GM18511 (cell line): Measurements from ENCODE around the gene GPR135.

Source experiments
- ATAC-seq: cut with Tn5 transposase; IDR thresholded peaks from one replicate; pipeline ENCODE4 v1.9.1; 2021; ENCODE audit warnings: mild to moderate bottlenecking, moderate library complexity; ENCODE audit not compliant: unreplicated experiment

The GPR135 gene

DNA sequence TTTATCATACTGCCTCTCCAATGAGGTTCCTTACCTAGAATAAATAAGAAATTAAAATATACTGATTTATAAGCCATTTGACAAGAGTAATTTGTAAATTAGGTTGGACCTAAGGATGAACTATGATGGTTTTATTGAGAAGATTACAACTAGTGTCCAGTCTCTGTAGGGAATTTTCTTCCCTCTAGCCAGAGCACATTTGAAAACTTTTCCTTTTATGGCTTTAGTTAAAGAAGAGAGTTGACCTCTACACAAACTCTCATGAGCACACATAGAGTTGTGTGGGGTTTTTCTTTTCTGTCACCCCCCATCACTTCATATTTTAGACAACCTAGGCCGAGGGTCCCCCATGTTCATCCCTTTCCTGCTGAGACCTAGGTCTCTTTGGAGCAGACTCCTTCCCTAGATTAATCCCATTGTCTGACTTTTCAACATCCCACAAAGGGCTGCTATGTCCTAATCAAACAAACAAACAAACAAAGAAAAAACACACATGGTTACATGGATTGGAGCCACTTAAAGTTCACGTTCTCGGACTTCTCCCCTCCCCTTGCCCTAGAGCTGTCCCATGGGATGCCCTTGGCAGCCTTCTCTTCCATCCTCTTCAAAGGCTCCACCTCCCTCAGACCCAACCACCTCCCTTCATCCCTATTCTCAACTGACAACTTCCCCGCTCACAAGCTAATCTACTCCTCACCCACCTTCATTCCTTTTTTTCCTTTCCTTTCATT, 40.7 kb downstream of the GPR135 start:
- ATAC-seq, result no peak

DNA sequence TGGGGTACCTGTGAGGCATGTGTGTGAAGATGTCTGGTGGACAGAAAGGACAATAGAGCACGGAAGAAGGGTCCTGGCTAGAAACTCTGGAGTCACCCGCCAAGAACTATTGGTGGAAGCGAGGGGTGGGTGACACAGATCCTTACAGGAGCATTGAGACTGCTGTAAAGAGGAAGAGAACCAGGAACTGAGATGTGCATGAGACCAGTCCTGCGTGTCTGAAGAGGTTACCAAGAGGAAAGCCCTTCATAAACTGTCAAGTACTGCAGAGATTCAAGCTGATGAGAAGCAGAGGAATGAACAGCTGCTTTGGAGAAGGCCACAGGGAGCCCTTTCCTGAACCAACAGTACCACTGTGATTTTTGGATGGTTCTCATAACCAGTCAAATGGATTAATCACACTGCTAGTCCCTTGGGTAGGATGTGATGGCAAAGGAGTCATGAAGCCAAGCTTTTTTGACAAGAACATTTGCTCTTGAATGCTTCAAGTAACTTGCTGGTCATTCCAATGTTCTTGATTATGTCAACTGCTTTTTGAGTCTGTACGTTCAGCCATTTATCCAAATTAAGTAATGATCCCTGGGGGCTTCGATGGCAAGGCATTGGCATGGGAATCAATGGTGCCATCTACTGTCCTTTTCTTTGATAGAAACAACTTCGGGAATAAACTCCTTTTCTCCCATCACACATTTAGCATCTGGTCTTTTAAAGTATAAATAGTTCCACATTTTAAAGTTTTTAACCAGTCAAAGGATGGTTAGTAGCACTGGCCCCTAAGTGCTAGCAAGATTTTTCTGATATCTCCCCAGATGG, 42.9 kb downstream of the GPR135 start:
- no peak for ATAC-seq

DNA sequence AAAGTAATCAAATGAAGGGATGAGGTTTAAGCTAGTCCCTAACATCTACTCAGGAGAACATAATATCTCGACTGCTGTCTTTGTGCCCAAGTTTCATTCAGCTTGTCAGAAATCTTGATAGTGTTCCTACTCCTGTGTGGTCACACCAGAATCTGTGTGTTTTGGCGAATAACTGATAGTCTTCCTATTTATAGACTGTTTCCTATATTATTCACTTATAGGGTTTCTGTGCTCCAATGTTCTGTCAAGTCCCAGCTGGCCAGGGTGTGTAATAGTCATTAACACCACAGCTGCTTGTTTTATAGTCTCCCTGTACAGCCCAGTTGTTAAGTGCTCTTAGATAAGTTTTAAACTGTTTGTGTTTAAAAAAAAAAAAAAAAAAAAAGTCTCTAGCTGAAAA, 45.9 kb downstream of the GPR135 start:
- no peak for ATAC-seq

DNA sequence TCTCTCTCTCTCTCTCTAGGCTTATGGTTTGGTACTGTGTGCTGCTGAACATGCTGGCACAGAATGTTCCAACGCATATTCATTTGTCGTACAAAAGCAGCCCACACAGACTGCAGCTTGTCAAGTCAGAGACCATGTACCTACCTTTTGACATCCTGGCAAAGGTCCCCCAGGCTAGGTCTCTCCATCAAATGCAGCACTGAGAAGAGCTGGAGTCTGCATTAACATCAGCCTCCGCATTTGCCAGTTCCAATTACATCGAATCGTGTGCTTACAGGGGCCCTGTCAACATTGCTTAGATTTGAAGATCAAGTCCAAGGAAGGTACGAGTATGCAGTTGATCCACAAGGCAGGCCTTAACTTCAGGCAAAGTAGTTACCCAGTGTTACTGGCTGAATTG, 47.9 kb downstream of the GPR135 start:
- no peak for ATAC-seq

DNA sequence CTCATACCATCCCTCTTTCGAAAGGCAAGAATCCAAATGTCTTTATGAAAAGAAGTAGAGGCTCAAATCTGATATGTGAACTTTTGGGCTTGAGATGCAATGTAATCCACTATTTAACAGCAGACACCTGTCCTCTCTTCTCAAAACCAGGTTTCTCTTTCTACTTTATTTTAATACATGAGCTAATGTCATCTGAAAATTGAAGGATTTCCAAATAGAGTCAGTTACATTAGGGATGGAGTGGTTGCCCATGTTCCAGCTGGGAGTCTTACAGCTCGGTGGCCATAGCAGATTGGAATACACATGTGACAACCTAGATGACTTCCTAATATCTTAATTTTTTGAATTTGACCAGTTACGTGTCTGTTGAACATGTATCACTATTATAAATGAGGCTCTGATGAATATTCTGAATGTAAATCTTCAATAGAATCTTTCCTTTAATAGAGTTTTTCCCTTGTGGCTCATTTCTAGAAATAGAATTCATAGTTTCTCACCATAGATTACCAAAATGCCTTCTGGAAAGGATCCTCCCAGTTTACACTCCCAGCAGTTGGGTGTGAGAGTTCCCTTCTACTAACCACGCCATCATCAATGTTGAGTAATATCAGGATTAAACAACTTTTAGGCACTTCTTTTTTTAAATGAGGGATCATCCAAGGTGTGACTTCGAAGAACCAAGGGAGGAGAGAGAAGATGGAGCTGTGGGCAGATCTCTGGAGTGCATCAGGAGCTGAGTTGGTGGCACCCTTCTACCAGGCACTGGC, 49.2 kb downstream of the GPR135 start:
- no peak for ATAC-seq
